Measurements from ENCODE around the gene BAHCC1. TPM values are rescaled to one million over a fixed set of nuclear protein-coding genes. Genes with fewer than 3 reads are reported as not detected.

BAHCC1 gene
- total and polyA plus RNA-seq, 9 of the 15 experiments (the other 6 are each of a cell fraction or from before 2014, with no cell fraction given): 0.14 to 26.9 (median 5.0) TPM

- H3K4me3 ChIP-seq: peak overlapping the region; percentile 55
- peaks cover 11% of the 10 kb centered on the region; the same call in 2 of the 3 replicates for H3K79me2 ChIP-seq (ENCODE audit: control insufficient read depth, insufficient read depth, low read length)
- CTCF ChIA-PET (ENCODE audit: low intra/inter-chr PET ratio): interaction anchor here (0.5 kb wide), 1 partner anchor 193 kb away, joined by 3 read pairs; no protein-coding TSS in a partner anchor
- in situ Hi-C loops (cut with MboI) (no loop called here), intact Hi-C loops (cut with micrococcal nuclease) (loop anchor here (10.0 kb wide), 1 partner anchor 193 kb away; the partner anchor contains the start of gene SLC38A10)
- peak; percentile 92 for ATAC-seq
- FAIRE-seq: peak; percentile 73
- BruUV-seq (replicated peaks): TSS peak; percentile 83
- no peaks in the 10 kb centered on the region for H3K36me3 ChIP-seq (ENCODE audit: control insufficient read depth, insufficient read depth, low read length)
- peak overlapping the region; percentile 91 for H2AFZ ChIP-seq (ENCODE audit: low read depth, low read length)
- peak overlapping the region; percentile 92 to 98 for H3K9ac ChIP-seq (ENCODE audit: insufficient read depth in 1 of 2, low read depth in 2 of 2, low read length in 2 of 2)
- POLR2A ChIA-PET: interaction anchor here (1.0 to 2.7 kb wide), 2 partner anchors 21 kb away, joined by 6 to 17 read pairs; no protein-coding TSS in a partner anchor
- no peaks in the 10 kb centered on the region for H3K9me1 ChIP-seq (ENCODE audit: control insufficient read depth, insufficient read depth, low read length)
- H3K4me1 ChIP-seq (replicated peaks in 1 of 2; ENCODE audit: control insufficient read depth in 2 of 2, insufficient read depth in 2 of 2, low read length in 2 of 2): peaks cover 14 to 67% of the 10 kb centered on the region in 2 experiments
- DNase-seq (ENCODE audit: extremely low read depth in 1 of 4, low spot score in 3 of 4): peak; percentile 90 to 98 (median 96)
- H3K27me3 ChIP-seq (ENCODE audit: control insufficient read depth in 2 of 2, insufficient read depth in 2 of 2, low read length in 2 of 2): no peaks in the 10 kb centered on the region; a peak in 1 of 5 replicates
- no peaks in the 10 kb centered on the region for H3K9me3 ChIP-seq (replicated peaks; ENCODE audit: control insufficient read depth, insufficient read depth, low read depth, low read length)
- WGBS (ENCODE audit: insufficient coverage, low coverage, missing lambda C conversion rate): 10% methylated on average over 57 of the region's 87 CpGs
- H3K27ac ChIP-seq (ENCODE audit: extremely low read depth, low read depth, low read length): peak overlapping the region; percentile 94
- H3K4me2 ChIP-seq (ENCODE audit: insufficient read depth, low read length): peak overlapping the region; percentile 75
- H4K20me1 ChIP-seq (replicated peaks; ENCODE audit: control insufficient read depth, insufficient read depth, low read length): no peaks in the 10 kb centered on the region
- TF ChIP-seq PBX2 (CRISPR knock-in tag; IDR thresholded peaks at IDR 0.05; ENCODE audit: low read depth) (no peak), PBX2 (tag; conservative IDR thresholded peaks at IDR 0.05; ENCODE audit: low read depth) (no peak), CUX1 (CRISPR knock-in tag; IDR thresholded peaks at IDR 0.05) (no peak), PHB2 (IDR thresholded peaks at IDR 0.05; ENCODE audit: low read depth) (no peak), HNRNPUL1 (IDR thresholded peaks at IDR 0.05; ENCODE audit: low read length) (no peak), ZNF511 (CRISPR knock-in tag; IDR thresholded peaks at IDR 0.05) (peak; percentile 78), ZC3H4 (CRISPR knock-in tag; IDR thresholded peaks at IDR 0.05; ENCODE audit: borderline replicate concordance) (no peak), E2F4 (CRISPR knock-in tag; IDR thresholded peaks at IDR 0.05; ENCODE audit: low read depth) (no peak)
Observed at GRCh38 chr17:81487487-81488275, 92.4 kb downstream of the BAHCC1 start.
